Epithelial cell of esophagus (primary cell): ENCODE results near the gene CACNG4.

Source experiments
- DNase-seq: peaks from one replicate; pipeline ENCODE4 v3.0.0; 2010; ENCODE audit warnings: low read depth
- H3K4me3 ChIP-seq: 2 replicates; pipeline ENCODE4 v1.5.1; 2011; ENCODE audit warnings: mild to moderate bottlenecking, low read length, control low read depth
- CTCF ChIP-seq: IDR thresholded peaks from 2 replicates; pipeline ENCODE4 v1.5.1; 2011; ENCODE audit warnings: low read depth, mild to moderate bottlenecking, low read length, control low read depth, inconsistent platforms; ENCODE audit not compliant: insufficient read depth; ENCODE audit errors: missing control alignments

The CACNG4 gene

DNA sequence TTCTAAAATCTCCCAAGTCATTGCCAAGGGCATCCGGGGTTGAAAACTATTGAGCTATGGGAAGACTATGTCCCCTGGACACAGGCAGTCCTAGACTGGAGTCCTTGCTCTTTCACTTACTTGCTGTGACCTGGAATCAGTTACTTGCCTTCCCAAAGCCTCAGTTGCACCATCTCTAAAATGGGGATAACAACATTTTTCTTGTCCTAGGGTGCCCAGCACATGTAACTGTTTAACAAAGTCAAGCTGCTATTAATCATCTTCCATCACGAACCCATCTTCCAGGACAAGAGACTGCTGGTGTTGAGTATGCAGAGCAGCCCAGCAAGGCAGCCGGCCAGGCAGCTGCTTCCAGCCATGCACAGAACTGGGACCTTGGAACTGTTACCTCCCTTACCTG lies 9.9 kb upstream of the CACNG4 start:
- no peak for DNase-seq
- no peak overlapping the region for H3K4me3 ChIP-seq
- no peak for TF ChIP-seq CTCF

DNA sequence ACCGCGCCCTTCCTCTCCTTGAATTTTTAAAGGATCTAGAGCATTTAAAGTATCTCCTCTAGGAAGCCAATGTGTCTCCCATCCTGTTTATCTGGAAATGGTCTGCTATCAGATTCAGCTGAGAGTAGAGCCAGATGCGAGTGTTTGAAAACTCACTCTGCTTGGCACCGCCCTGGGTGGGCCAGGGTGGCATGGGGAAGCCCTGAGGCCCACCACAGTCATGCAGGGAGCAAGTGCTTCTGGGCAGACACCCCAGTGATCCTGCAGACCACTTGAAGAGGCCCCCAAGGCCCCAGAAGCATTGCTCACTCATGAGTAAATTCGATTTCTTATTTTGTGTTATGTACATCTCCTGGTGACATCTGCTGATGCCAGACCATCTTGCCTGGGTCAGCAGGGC lies 8.7 kb upstream of the CACNG4 start:
- DNase-seq: no peak
- H3K4me3 ChIP-seq: no peak overlapping the region
- no peak for TF ChIP-seq CTCF

DNA sequence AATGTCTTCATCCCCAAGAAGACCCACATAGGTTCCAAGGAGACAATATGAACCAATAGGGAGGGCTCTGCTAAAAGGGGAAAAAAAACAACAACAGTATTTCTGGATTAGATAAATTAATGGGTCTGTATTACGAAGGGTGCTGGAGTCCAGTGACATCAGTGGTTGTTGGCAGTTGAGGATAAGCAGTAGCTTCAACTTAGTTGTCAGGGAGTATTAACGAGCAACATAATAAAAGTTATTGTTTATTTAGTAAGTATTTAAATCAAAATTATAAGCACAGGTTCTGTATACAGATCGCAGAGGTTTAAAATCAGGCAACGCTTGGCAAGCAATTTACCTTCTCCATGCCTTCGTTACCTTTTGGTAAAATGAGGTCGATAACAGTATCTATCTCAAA lies 7.6 kb upstream of the CACNG4 start:
- no peak overlapping the region for H3K4me3 ChIP-seq
- no peak for TF ChIP-seq CTCF
- DNase-seq: no peak

DNA sequence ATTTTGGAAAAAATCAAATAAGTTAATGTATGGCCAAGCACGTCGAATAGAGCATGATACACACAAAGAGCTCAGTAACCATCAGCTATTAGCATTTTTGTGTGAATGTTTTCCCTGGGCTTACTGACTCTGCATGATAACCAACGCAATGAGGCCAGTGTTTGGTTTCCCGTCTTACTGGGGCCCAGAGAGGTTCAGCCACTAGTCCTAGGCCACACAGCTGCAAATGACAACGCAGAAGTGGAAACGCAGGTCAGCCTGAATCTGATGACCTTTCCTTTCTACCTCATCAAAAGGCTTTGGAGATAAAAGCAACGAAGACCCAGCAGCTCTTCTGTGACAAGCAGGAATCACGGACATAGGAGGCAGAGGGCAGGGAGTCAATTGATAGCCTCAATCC lies 7.2 kb upstream of the CACNG4 start:
- TF ChIP-seq CTCF: no peak
- no peak for DNase-seq
- H3K4me3 ChIP-seq: no peak overlapping the region

DNA sequence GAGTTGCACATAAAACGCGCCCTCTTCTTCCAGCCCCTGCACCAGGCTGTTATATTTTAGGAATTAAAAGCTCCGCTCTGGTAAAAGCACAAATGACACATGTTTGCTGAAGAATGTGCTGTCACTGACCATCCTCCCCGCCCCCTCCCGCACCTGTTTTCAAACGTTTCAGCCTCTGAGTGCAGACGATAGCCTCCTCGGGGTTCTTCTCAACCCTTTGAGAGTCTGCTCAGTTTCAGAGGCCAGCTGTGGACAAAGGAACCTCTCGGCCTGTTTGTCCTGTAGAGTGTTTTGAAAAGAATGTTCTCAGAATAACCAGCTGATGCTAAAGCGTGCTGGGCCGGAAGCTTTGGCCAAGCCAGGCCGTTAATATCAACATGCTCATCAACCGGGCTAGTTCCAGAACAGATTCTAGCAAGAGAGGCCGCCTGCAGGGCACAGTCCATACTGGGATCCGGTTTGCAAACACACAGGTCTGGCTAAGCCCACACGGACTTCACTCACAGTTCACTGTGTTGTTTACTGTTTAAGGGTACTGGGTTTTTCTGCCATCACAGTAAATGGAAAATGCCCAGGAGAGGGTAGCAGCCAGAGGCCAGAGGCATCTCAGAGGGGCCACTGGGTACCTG lies 6.4 kb upstream of the CACNG4 start:
- no peak for DNase-seq

GRCh38 chr17:66959641-66960375 lies 4.7 kb upstream of the CACNG4 start:
- TF ChIP-seq CTCF: no peak
- no peak overlapping the region for H3K4me3 ChIP-seq
- DNase-seq: no peak

More for the DNA sequence above, 6.4 kb upstream of the CACNG4 start:
- TF ChIP-seq CTCF: no peak
- H3K4me3 ChIP-seq: no peak overlapping the region

DNA sequence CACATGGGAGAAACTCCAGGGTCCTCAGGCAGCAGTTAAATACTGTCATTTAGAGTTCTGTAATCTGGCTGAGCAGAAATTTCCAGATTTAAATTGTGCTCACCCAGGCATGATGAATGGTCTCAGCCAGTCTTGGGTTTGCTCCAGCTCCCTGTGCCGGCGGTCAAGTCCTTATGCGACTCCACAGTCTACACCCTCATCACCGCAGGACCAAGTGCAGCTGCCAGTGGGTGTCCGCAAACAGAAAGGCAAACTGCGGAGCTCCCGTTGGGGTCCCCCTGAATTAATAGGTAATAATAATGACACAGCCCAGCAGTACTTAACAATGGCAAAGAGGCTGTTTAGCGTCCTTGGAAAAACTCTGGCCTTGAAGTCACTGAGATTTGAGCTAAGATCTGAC lies 3.9 kb upstream of the CACNG4 start:
- TF ChIP-seq CTCF: no peak
- DNase-seq: no peak
- no peak overlapping the region for H3K4me3 ChIP-seq
